K562 (cell line): ENCODE measurements around the gene ADAMTS14. TPM values are rescaled to one million over a fixed set of nuclear protein-coding genes. Genes with fewer than 3 reads are reported as not detected.

ENCODE experiments used
- ARHGAP35 ChIP-seq: fragments of 450-650 bp; IDR thresholded peaks from 2 replicates; pipeline ENCODE4 v1.6.1; 2018; ENCODE audit not compliant: partially characterized antibody
- ASH1L ChIP-seq: fragments of 450-650 bp; IDR thresholded peaks from 2 replicates; pipeline ENCODE4 v1.6.1; 2018; ENCODE audit warnings: borderline replicate concordance, mild to moderate bottlenecking, low read depth; ENCODE audit not compliant: partially characterized antibody
- BRF2 ChIP-seq: IDR thresholded peaks from 3 replicates; pipeline ENCODE4 v1.6.1; 2011; ENCODE audit warnings: borderline replicate concordance, mild to moderate bottlenecking; ENCODE audit not compliant: insufficient read length, insufficient read depth
- CBX2 ChIP-seq: fragments of 200-600 bp; sonication (generic); IDR thresholded peaks from one replicate; pipeline ENCODE4 v1.6.1; 2012; ENCODE audit warnings: mild to moderate bottlenecking, low read length, inconsistent platforms; ENCODE audit not compliant: insufficient read depth, poor library complexity, severe bottlenecking
- CSDE1 ChIP-seq, 2 experiments: fragments of 450-650 bp; IDR thresholded peaks; 2 replicates each; pipeline ENCODE4 v1.6.1; 2016; ENCODE audit warnings: mild to moderate bottlenecking in 1 of 2
- ETV5 ChIP-seq: sonication (generic); formaldehyde crosslinking; IDR thresholded peaks from 2 replicates; pipeline ENCODE4 v1.4.0; 2020; ENCODE audit warnings: low read depth, mild to moderate bottlenecking, missing genetic modification reagents
- FIP1L1 ChIP-seq: fragments of 200-400 bp; formaldehyde crosslinking; IDR thresholded peaks from 2 replicates; pipeline ENCODE4 v1.6.1; 2018; ENCODE audit warnings: mild to moderate bottlenecking, low read depth, low read length; ENCODE audit not compliant: poor library complexity, severe bottlenecking
- FOXA1 ChIP-seq: fragments of 450-650 bp; IDR thresholded peaks from 2 replicates; pipeline ENCODE4 v1.6.1; 2016; ENCODE audit warnings: mild to moderate bottlenecking, borderline replicate concordance
- FOXJ2 ChIP-seq: fragments of 200-800 bp; sonication (Bioruptor generic); IDR thresholded peaks from 2 replicates; pipeline ENCODE4 v1.6.1; 2016; ENCODE audit warnings: missing genetic modification characterization, missing compliant biosample characterization
- HDAC3 ChIP-seq: fragments of 450-650 bp; IDR thresholded peaks from 2 replicates; pipeline ENCODE4 v1.6.1; 2018; ENCODE audit warnings: borderline replicate concordance, mild to moderate bottlenecking, moderate library complexity; ENCODE audit not compliant: partially characterized antibody
- MITF ChIP-seq: IDR thresholded peaks from 2 replicates; pipeline ENCODE4 v1.6.1; 2014; ENCODE audit warnings: antibody characterized with exemption
- NCOA1 ChIP-seq: fragments of 450-650 bp; IDR thresholded peaks from 2 replicates; pipeline ENCODE4 v1.6.1; 2016; ENCODE audit warnings: low read depth
- NR2C2 ChIP-seq, 2 experiments: fragments of 200-800 bp in 1 of 2; sonication (Bioruptor generic) in 1 of 2; sonication (generic) in 1 of 2; formaldehyde crosslinking in 1 of 2; IDR thresholded peaks; 2 replicates each; pipeline versions ENCODE4 v1.6.1 to v1.8.0; 2016 to 2022; ENCODE audit warnings: mild to moderate bottlenecking in 1 of 2, missing compliant biosample characterization in 1 of 2, missing genetic modification characterization in 1 of 2, missing genetic modification reagents in 1 of 2
- RNF219 ChIP-seq: fragments of 250-450 bp; sonication (Bioruptor Pico); IDR thresholded peaks from 2 replicates; pipeline ENCODE4 v1.5.0; 2022; ENCODE audit warnings: mild to moderate bottlenecking
- SMAD2 ChIP-seq: fragments of 150-350 bp; IDR thresholded peaks from 2 replicates; pipeline ENCODE4 v1.6.1; 2014; ENCODE audit warnings: low read depth, mild to moderate bottlenecking, low read length
- SRF ChIP-seq, 2 experiments: fragments of 250-450, 450-650 bp in 1 of 2; sonication (Bioruptor Pico) in 1 of 2; sonication (generic) in 1 of 2; formaldehyde crosslinking; IDR thresholded peaks; 2 replicates each; pipeline versions ENCODE4 v1.5.0 to v1.5.1; 2020 to 2022; ENCODE audit warnings: mild to moderate bottlenecking in 1 of 2, missing genetic modification reagents in 1 of 2
- WHSC1 ChIP-seq: IDR thresholded peaks from one replicate; pipeline ENCODE4 v1.6.1; 2012; ENCODE audit warnings: low read length, control low read depth, inconsistent platforms
- YY1 ChIP-seq, 3 experiments: IDR thresholded peaks; 2 replicates each; pipeline ENCODE4 v1.6.1; 2011; ENCODE audit warnings: low read length in 2 of 3, mild to moderate bottlenecking in 2 of 3, moderate library complexity in 2 of 3, borderline replicate concordance in 1 of 3, control low read depth in 1 of 3, low read depth in 1 of 3; ENCODE audit not compliant: insufficient read depth in 3 of 3, insufficient replicate concordance in 2 of 3, control insufficient read depth in 1 of 3, insufficient read length in 1 of 3; ENCODE audit errors: extremely low read depth in 1 of 3
- ZBTB7A ChIP-seq: IDR thresholded peaks from 2 replicates; pipeline ENCODE4 v1.6.1; 2011; ENCODE audit warnings: low read depth, mild to moderate bottlenecking, low read length, moderate library complexity, borderline replicate concordance; ENCODE audit not compliant: control insufficient read depth
- ZNF174 ChIP-seq: fragments of 250-450 bp; sonication (Bioruptor Pico); IDR thresholded peaks from 2 replicates; pipeline ENCODE4 v1.4.0; 2020; ENCODE audit warnings: mild to moderate bottlenecking
- ZNF512 ChIP-seq: IDR thresholded peaks from 2 replicates; pipeline ENCODE4 v1.6.1; 2016; ENCODE audit warnings: missing genetic modification characterization, missing compliant biosample characterization
- polyA plus RNA-seq, 8 experiments: library from polyadenylated mRNA; depleted of rRNA in 4 of 8; stranded (reverse) in 5 of 8; unstranded in 3 of 8; fragments of >200 nt; fragmentation: Nextera tagmentation in 2 of 8; fragmentation: Illumina TruSeq in 1 of 8; extraction: Ambion mirVana in 2 of 8; extraction: Trizol in 1 of 8; gene quantifications; 2 replicates each; pipeline versions ENCODE4 v1.2.1 to v1.2.3, GENCODE V29; 2011 to 2014; ENCODE audit warnings: inconsistent platforms in 1 of 8, missing spikeins in 1 of 8
- total RNA-seq, 7 experiments: library from RNA; depleted of rRNA in 6 of 7; stranded (reverse); fragments of >200 nt in 6 of 7; fragmentation: Illumina TruSeq in 2 of 7; extraction: Trizol in 2 of 7; gene quantifications; 2 replicates each; pipeline versions ENCODE4 v1.2.1 to v1.2.3, GENCODE V29; 2011 to 2021; ENCODE audit warnings: low replicate concordance in 1 of 7

The ADAMTS14 gene
- total and polyA plus RNA-seq, 9 of the 15 experiments (the other 6 are each of a cell fraction or from before 2014, with no cell fraction given) = 0.04 to 37.4 (median 15.9) TPM

GRCh38 chr10:70699659-70700174, 27.4 kb downstream of the ADAMTS14 start (continued):
- TF ChIP-seq ZNF512 (tag) (no peak), FOXJ2 (no peak), WHSC1 (no peak), ASH1L (no peak), RNF219 (no peak), ZBTB7A (no peak), CSDE1 (IDR thresholded peaks at IDR 0.05) (no peak), SMAD2 (no peak), ARHGAP35 (no peak), NR2C2 (CRISPR knock-in tag; IDR thresholded peaks at IDR 0.05) (no peak), NR2C2 (tag; IDR thresholded peaks at IDR 0.05) (no peak), ZNF174 (CRISPR knock-in tag) (no peak), HDAC3 (no peak), YY1 (IDR thresholded peaks at IDR 0.05; ENCODE audit: borderline replicate concordance in 1 of 3, control insufficient read depth in 1 of 3, extremely low read depth in 1 of 3, insufficient read depth in 3 of 3, insufficient read length in 1 of 3, insufficient replicate concordance in 2 of 3, low read depth in 1 of 3, low read length in 2 of 3) (peak in 1 of 3 experiments; percentile 37), FIP1L1 (no peak), ETV5 (CRISPR knock-in tag) (no peak), MITF (no peak), FOXA1 (no peak), SRF (CRISPR knock-in tag; IDR thresholded peaks at IDR 0.05) (peak in 1 of 2 experiments; percentile 46; a peak in 1 of 4 replicates), CBX2 (no peak), BRF2 (no peak), NCOA1 (no peak)
